ENCODE data around the gene RBM28. TPM values are rescaled to one million over a fixed set of nuclear protein-coding genes. Genes with fewer than 3 reads are reported as not detected.

RBM28 gene
- total RNA-seq, 1 experiment from 2014 or later, result 54.1 TPM

- POLR2A ChIA-PET, result no interaction called here
- TF ChIP-seq POLR2AphosphoS5 (IDR thresholded peaks at IDR 0.05; ENCODE audit: low read depth, low read length) (no peak), TCF7L2 (IDR thresholded peaks at IDR 0.05; ENCODE audit: low read depth, low read length) (no peak), REST (IDR thresholded peaks at IDR 0.05; ENCODE audit: insufficient read depth in 1 of 2, low read depth in 2 of 2, low read length in 1 of 2) (no peak), SIN3A (IDR thresholded peaks at IDR 0.05; ENCODE audit: borderline replicate concordance, insufficient read depth, low read depth, low read length) (no peak), CTCF (IDR thresholded peaks at IDR 0.05) (no peak)
- in situ Hi-C loops (cut with HindIII; ENCODE audit: low pct_unique_long_range_greater_than_20kb, low sequenced_read_pairs) (no loop called here), intact Hi-C loops (cut with micrococcal nuclease; ENCODE audit: unreplicated experiment) (no loop called here)
- CTCF ChIA-PET, result no interaction called here
- no TSS peak for BruUV-seq (replicated peaks)
- Histone ChIP-seq H3K4me1 (ENCODE audit: control insufficient read depth, insufficient read depth, low read length) (no peaks in the 10 kb centered on the region), H3K27me3 (ENCODE audit: control insufficient read depth, insufficient read depth, low read length) (0 out of 2 replicates have a peak, but pooled peaks cover 3% of the 10 kb centered on the region), H3K36me3 (ENCODE audit: control insufficient read depth, insufficient read depth, low read length) (no peaks in the 10 kb centered on the region), H3K9me3 (ENCODE audit: control insufficient read depth, insufficient read depth, low read depth, low read length) (no peaks in the 10 kb centered on the region), H3K27ac (ENCODE audit: low read length) (peak overlapping the region; percentile 55; the same call in 1 of the 2 replicates), H3K4me3 (ENCODE audit: low read depth in 2 of 2, low read length in 2 of 2) (peak overlapping the region in 1 of 2 experiments; percentile 42; a peak in 3 of 4 replicates)
- ATAC-seq (no peak), DNase-seq (ENCODE audit: low read depth, low spot score) (no peak)
Measured at GRCh38 chr7:128266883-128267594, 76.7 kb downstream of the RBM28 start.

GRCh38 chr7:128266529-128266882 is 77.2 kb downstream of the RBM28 start:
- no TSS peak for BruUV-seq (replicated peaks)
- no peak for TF ChIP-seq SIN3A (IDR thresholded peaks at IDR 0.05; ENCODE audit: borderline replicate concordance, insufficient read depth, low read depth, low read length)
- Histone ChIP-seq H3K4me1 (ENCODE audit: control insufficient read depth, insufficient read depth, low read length) (no peaks in the 10 kb centered on the region), H3K36me3 (ENCODE audit: control insufficient read depth, insufficient read depth, low read length) (no peaks in the 10 kb centered on the region), H3K27me3 (ENCODE audit: control insufficient read depth, insufficient read depth, low read length) (0 out of 2 replicates have a peak, but pooled peaks cover 3% of the 10 kb centered on the region), H3K9me3 (ENCODE audit: control insufficient read depth, insufficient read depth, low read depth, low read length) (no peaks in the 10 kb centered on the region), H3K4me3 (ENCODE audit: low read depth in 2 of 2, low read length in 2 of 2) (peak overlapping the region in 1 of 2 experiments; percentile 42; a peak in 2 of 4 replicates), H3K27ac (ENCODE audit: low read length) (no peak overlapping the region)
- in situ Hi-C loops (cut with HindIII; ENCODE audit: low pct_unique_long_range_greater_than_20kb, low sequenced_read_pairs), result no loop called here
- intact Hi-C loops (cut with micrococcal nuclease; ENCODE audit: unreplicated experiment), result no loop called here
- CTCF ChIA-PET, result no interaction called here
- POLR2A ChIA-PET, result no interaction called here
- DNase-seq (ENCODE audit: low read depth, low spot score), result no peak
- no peak for ATAC-seq

- 0 out of 2 replicates have a peak, but pooled peaks have one; percentile 22 for ATAC-seq
- CTCF ChIA-PET, result no interaction called here
- in situ Hi-C loops (cut with HindIII; ENCODE audit: low pct_unique_long_range_greater_than_20kb, low sequenced_read_pairs), result no loop called here
Measured at GRCh38 chr7:128265906-128266300, 77.8 kb downstream of the RBM28 start.

More at GRCh38 chr7:128265906-128266300, 77.8 kb downstream of the RBM28 start:
- BruUV-seq (replicated peaks), result no TSS peak
- no peaks in the 10 kb centered on the region for H3K9me3 ChIP-seq (ENCODE audit: control insufficient read depth, insufficient read depth, low read depth, low read length)
- TF ChIP-seq CTCF (IDR thresholded peaks at IDR 0.05) (no peak), TCF7L2 (IDR thresholded peaks at IDR 0.05; ENCODE audit: low read depth, low read length) (no peak), SIN3A (IDR thresholded peaks at IDR 0.05; ENCODE audit: borderline replicate concordance, insufficient read depth, low read depth, low read length) (no peak), POLR2AphosphoS5 (IDR thresholded peaks at IDR 0.05; ENCODE audit: low read depth, low read length) (no peak), REST (IDR thresholded peaks at IDR 0.05; ENCODE audit: insufficient read depth in 1 of 2, low read depth in 2 of 2, low read length in 1 of 2) (no peak)
- no peak overlapping the region for H3K27ac ChIP-seq (ENCODE audit: low read length)
- no peaks in the 10 kb centered on the region for H3K36me3 ChIP-seq (ENCODE audit: control insufficient read depth, insufficient read depth, low read length)
- 0 out of 2 replicates have a peak, but pooled peaks cover 3% of the 10 kb centered on the region for H3K27me3 ChIP-seq (ENCODE audit: control insufficient read depth, insufficient read depth, low read length)
- H3K4me1 ChIP-seq (ENCODE audit: control insufficient read depth, insufficient read depth, low read length), result no peaks in the 10 kb centered on the region
- H3K4me3 ChIP-seq (ENCODE audit: low read depth in 2 of 2, low read length in 2 of 2), result no peak overlapping the region
- POLR2A ChIA-PET, result no interaction called here
- intact Hi-C loops (cut with micrococcal nuclease; ENCODE audit: unreplicated experiment), result no loop called here
- no peak for DNase-seq (ENCODE audit: low read depth, low spot score)

Measured in Panc1 (cell line).